ENCODE results near the gene TACR2. TPM values are rescaled to one million over a fixed set of nuclear protein-coding genes. Genes with fewer than 3 reads are reported as not detected.
A peak's percentile ranks its signal among the peaks of the same experiment; 100 is the strongest.

TACR2 gene
- total and polyA plus RNA-seq, 2 experiments from 2014 or later: not detected

GRCh38 chr10:69451784-69452251 is 35.1 kb upstream of the TACR2 start (continued):
- TF ChIP-seq, protein P1, sequence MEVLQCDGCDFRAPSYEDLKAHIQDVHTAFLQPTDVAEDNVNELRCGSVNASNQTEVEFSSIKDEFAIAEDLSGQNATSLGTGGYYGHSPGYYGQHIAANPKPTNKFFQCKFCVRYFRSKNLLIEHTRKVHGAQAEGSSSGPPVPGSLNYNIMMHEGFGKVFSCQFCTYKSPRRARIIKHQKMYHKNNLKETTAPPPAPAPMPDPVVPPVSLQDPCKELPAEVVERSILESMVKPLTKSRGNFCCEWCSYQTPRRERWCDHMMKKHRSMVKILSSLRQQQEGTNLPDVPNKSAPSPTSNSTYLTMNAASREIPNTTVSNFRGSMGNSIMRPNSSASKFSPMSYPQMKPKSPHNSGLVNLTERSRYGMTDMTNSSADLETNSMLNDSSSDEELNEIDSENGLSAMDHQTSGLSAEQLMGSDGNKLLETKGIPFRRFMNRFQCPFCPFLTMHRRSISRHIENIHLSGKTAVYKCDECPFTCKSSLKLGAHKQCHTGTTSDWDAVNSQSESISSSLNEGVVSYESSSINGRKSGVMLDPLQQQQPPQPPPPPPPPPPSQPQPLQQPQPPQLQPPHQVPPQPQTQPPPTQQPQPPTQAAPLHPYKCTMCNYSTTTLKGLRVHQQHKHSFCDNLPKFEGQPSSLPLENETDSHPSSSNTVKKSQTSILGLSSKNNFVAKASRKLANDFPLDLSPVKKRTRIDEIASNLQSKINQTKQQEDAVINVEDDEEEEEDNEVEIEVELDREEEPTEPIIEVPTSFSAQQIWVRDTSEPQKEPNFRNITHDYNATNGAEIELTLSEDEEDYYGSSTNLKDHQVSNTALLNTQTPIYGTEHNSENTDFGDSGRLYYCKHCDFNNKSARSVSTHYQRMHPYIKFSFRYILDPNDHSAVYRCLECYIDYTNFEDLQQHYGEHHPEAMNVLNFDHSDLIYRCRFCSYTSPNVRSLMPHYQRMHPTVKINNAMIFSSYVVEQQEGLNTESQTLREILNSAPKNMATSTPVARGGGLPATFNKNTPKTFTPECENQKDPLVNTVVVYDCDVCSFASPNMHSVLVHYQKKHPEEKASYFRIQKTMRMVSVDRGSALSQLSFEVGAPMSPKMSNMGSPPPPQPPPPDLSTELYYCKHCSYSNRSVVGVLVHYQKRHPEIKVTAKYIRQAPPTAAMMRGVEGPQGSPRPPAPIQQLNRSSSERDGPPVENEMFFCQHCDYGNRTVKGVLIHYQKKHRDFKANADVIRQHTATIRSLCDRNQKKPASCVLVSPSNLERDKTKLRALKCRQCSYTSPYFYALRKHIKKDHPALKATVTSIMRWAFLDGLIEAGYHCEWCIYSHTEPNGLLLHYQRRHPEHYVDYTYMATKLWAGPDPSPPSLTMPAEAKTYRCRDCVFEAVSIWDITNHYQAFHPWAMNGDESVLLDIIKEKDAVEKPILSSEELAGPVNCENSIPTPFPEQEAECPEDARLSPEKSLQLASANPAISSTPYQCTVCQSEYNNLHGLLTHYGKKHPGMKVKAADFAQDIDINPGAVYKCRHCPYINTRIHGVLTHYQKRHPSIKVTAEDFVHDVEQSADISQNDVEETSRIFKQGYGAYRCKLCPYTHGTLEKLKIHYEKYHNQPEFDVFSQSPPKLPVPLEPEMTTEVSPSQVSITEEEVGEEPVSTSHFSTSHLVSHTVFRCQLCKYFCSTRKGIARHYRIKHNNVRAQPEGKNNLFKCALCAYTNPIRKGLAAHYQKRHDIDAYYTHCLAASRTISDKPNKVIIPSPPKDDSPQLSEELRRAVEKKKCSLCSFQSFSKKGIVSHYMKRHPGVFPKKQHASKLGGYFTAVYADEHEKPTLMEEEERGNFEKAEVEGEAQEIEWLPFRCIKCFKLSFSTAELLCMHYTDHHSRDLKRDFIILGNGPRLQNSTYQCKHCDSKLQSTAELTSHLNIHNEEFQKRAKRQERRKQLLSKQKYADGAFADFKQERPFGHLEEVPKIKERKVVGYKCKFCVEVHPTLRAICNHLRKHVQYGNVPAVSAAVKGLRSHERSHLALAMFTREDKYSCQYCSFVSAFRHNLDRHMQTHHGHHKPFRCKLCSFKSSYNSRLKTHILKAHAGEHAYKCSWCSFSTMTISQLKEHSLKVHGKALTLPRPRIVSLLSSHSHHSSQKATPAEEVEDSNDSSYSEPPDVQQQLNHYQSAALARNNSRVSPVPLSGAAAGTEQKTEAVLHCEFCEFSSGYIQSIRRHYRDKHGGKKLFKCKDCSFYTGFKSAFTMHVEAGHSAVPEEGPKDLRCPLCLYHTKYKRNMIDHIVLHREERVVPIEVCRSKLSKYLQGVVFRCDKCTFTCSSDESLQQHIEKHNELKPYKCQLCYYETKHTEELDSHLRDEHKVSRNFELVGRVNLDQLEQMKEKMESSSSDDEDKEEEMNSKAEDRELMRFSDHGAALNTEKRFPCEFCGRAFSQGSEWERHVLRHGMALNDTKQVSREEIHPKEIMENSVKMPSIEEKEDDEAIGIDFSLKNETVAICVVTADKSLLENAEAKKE (CRISPR knock-in tag; IDR thresholded peaks at IDR 0.05): no peak
- TF ChIP-seq ZNF114 (CRISPR knock-in tag; IDR thresholded peaks at IDR 0.05) (no peak), POLR2AphosphoS5 (IDR thresholded peaks at IDR 0.05; ENCODE audit: low read depth) (no peak), NANOG (IDR thresholded peaks at IDR 0.05; ENCODE audit: borderline replicate concordance) (no peak), EZH2 (IDR thresholded peaks at IDR 0.05; ENCODE audit: low read depth, unreplicated experiment) (no peak), STAT1 (IDR thresholded peaks at IDR 0.05; ENCODE audit: unreplicated experiment) (no peak), ZNF331 (CRISPR knock-in tag; IDR thresholded peaks at IDR 0.05; ENCODE audit: low read depth) (no peak), JUNB (IDR thresholded peaks at IDR 0.05; ENCODE audit: unreplicated experiment) (no peak)

DNA sequence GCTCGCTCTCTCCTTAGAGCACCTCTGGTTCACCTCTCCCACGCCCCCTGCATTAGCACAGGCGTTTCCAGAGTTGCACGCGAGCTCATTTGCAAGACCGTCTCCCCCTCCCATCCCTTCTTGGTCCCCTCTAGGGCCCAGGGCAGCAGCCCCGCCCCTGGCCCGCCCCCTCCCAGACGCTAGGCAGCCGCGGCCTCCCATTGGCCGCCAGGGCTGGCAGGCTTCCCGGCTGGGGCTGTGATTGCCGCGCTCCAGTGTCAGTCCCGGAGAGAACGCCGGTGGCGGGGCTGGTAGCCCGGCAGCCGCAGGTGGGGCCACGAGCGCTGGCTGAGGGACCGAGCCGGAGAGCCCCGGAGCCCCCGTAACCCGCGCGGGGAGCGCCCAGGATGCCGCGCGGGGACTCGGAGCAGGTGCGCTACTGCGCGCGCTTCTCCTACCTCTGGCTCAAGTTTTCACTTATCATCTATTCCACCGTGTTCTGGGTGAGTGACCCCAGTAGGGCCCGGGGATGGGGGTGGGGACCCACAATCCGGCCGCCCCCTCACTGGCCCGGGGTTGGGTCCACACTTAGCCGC is 34.6 kb upstream of the TACR2 start, which contains the start of gene TSPAN15:
Gene TSPAN15, plus strand, starts transcription at position 257 of the 575 bp plus-strand sequence. Its CDS starts 130 bp downstream, at position 387.
- Histone ChIP-seq H3K27me3 (ENCODE audit: insufficient read depth) (peaks cover 38% of the 10 kb centered on the region), H3K4me1 (ENCODE audit: insufficient read depth) (peaks cover 13% of the 10 kb centered on the region), H3K4me3 (peak within 1 kb of the TSS; percentile 95), H3K27ac (ENCODE audit: low read depth) (no peak within 1 kb of the TSS), H3K4me2 (peak within 1 kb of the TSS; percentile 94), H4K20me1 (replicated peaks; ENCODE audit: insufficient read depth) (peaks cover 7% of the 10 kb centered on the region; the same call in 1 of the 2 replicates), H2AFZ (peak within 1 kb of the TSS; percentile 97), H3K36me3 (ENCODE audit: insufficient read depth) (no peaks in the 10 kb centered on the region), H3K9me2 (ENCODE audit: insufficient read depth) (no peaks in the 10 kb centered on the region), H3K79me2 (replicated peaks; ENCODE audit: insufficient read depth) (no peaks in the 10 kb centered on the region), H3F3A (replicated peaks; ENCODE audit: low read depth) (no peaks in the 10 kb centered on the region)
- Mint-ChIP-seq H3K27me3 (ENCODE audit: insufficient read depth, low read depth, poor library complexity) (peaks cover 24% of the 10 kb centered on the region), H3K36me3 (ENCODE audit: low read depth) (no peaks in the 10 kb centered on the region; the same call in 2 of the 3 replicates), H3K9me3 (no peaks in the 10 kb centered on the region), H3K27ac (peak within 1 kb of the TSS; percentile 15; the same call in 1 of the 2 replicates), H3K4me3 (peak within 1 kb of the TSS; percentile 77), H3K4me1 (peaks cover 19% of the 10 kb centered on the region)
- ATAC-seq: peak; percentile 90
- no peak for TF ChIP-seq STAT1 (IDR thresholded peaks at IDR 0.05; ENCODE audit: unreplicated experiment)
- peak; percentile 74 for TF ChIP-seq POLR2AphosphoS5 (IDR thresholded peaks at IDR 0.05; ENCODE audit: low read depth)
- TF ChIP-seq EZH2 (IDR thresholded peaks at IDR 0.05; ENCODE audit: low read depth, unreplicated experiment): no peak
- TF ChIP-seq NANOG (IDR thresholded peaks at IDR 0.05; ENCODE audit: borderline replicate concordance): no peak
- peak; percentile 83 for TF ChIP-seq CREB1 (CRISPR knock-in tag; IDR thresholded peaks at IDR 0.05; ENCODE audit: low read depth)
- TF ChIP-seq, protein P1 (CRISPR knock-in tag; IDR thresholded peaks at IDR 0.05): no peak
- TF ChIP-seq ZNF331 (CRISPR knock-in tag; IDR thresholded peaks at IDR 0.05; ENCODE audit: low read depth): no peak
- peak; percentile 96 for DNase-seq (ENCODE audit: low spot score)

All from GM23338 (cell line).